Vein endothelial cell (primary cell): ENCODE measurements around the gene METTL27. TPM values are rescaled to one million over a fixed set of nuclear protein-coding genes. Genes with fewer than 3 reads are reported as not detected.

Experiments
- total RNA-seq: library from RNA; depleted of rRNA; stranded (reverse); fragments of >200 nt; gene quantifications from 2 replicates; pipeline ENCODE4 v1.2.3, GENCODE V29; 2012

Gene METTL27, protein sequence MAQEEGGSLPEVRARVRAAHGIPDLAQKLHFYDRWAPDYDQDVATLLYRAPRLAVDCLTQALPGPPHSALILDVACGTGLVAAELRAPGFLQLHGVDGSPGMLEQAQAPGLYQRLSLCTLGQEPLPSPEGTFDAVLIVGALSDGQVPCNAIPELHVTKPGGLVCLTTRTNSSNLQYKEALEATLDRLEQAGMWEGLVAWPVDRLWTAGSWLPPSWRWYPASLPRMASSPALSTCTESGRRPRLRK
- 0.98 TPM in 1 of 2 replicates, not detected in the other for total RNA-seq

DNA sequence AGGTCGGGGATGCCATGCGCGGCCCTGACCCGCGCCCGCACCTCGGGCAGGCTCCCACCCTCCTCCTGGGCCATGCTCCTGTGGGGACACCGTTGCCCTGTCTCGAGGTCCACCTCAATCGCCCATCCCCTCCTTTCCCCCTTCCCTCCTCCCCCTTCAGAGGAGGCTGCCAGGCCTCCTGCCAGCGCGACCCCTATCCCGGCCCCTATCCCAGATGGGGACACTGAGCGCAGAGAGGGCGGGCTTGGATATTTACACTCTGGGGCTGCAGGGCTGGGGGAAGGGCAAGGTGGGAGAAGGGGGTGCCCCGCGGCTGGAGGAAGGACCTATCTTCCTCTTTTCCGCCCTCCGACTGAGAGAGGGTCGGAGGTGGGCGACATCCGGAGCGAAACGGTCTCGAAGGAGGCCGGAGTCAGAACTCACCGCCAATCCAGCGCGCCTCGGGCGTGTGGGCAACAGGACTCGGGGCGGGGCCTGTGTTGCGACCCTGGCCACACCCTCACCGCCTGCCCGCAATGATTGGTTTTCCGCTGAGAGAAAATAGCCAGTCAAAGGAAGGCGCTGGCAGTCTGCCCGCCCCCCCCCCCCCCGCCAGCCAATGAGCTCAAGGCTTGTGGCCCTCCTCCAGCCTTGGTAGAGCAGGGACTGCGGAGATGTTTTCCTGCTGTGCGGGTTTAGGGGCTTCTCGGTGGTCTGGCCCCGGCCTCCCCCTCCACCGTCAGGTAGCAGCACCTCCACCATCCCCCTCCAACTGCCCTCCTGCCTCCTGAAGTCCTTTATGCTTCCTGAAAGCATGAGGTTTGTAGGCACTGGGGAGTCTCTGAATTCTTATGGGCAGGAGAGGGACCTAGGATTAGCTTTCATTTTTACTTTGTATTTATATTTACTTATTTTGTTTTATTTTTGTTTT, at the start of gene METTL27:
Gene METTL27, minus strand, starts transcription at position 450 of the 910 bp plus-strand sequence. Its CDS starts 376 bp downstream, at position 74.

DNA sequence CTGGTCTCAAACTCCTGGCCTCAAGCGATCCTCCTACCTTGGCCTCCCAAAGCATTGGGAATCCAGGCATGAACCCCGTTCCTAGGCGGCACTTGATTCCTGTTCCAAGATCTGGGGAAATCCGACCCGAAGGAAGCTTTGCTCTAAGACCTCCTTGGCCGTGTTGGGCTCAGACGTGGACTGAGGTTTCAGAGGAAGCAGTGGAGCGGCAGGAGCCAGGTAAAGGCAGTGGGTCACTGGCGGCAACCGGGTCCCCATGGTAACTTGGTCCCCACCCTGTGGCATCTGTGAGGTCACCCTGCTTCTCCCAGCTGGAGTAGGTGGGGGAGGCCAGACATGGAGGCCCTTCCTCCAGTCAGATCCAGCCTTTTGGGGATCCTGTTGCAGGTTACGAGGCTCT, 18.5 kb upstream of the METTL27 start, which contains the start of gene TMEM270:
Gene TMEM270, plus strand, starts transcription at position 301 of the 400 bp plus-strand sequence. Its CDS starts 36 bp downstream, at position 337.

DNA sequence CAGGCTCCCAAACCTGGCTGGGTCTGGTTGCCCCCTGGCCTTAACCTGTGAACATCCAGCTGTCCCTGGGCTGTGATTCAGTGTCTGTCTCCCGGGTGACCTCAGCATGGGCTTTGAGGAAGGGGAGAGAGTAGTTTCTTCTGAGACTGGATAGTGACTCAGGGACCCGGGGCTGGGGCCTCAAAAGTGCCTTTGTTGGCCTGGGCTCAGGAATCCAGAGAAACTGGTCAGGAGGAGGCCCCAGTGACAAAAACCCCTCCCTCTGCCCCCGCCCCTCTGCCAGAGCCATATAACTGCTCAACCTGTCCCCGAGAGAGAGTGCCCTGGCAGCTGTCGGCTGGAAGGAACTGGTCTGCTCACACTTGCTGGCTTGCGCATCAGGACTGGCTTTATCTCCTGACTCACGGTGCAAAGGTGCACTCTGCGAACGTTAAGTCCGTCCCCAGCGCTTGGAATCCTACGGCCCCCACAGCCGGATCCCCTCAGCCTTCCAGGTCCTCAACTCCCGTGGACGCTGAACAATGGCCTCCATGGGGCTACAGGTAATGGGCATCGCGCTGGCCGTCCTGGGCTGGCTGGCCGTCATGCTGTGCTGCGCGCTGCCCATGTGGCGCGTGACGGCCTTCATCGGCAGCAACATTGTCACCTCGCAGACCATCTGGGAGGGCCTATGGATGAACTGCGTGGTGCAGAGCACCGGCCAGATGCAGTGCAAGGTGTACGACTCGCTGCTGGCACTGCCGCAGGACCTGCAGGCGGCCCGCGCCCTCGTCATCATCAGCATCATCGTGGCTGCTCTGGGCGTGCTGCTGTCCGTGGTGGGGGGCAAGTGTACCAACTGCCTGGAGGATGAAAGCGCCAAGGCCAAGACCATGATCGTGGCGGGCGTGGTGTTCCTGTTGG, 11.4 kb downstream of the METTL27 start, which contains the start of gene CLDN4:
Gene CLDN4, plus strand, starts transcription at position 316 of the 903 bp plus-strand sequence. Its CDS starts 206 bp downstream, at position 522.

Other genes with a start within 250 kb of the METTL27 start
- gene MLXIPL, start 218.0 kb downstream of the METTL27 start, total RNA-seq = not detected in 2 replicates
- gene VPS37D, start 174.7 kb downstream of the METTL27 start, total RNA-seq = 2.5 and 3.9 TPM in 2 replicates
- 2.6 and 3.0 TPM in 2 replicates for gene DNAJC30, start 159.1 kb downstream of the METTL27 start, total RNA-seq
- 34.0 and 35.4 TPM in 2 replicates for gene BUD23, start 158.9 kb downstream of the METTL27 start, total RNA-seq
- 14.0 and 17.9 TPM in 2 replicates for gene STX1A, start 122.8 kb downstream of the METTL27 start, total RNA-seq
- gene ABHD11, start 103.7 kb downstream of the METTL27 start, total RNA-seq = 8.5 and 8.8 TPM in 2 replicates
- gene CLDN3, start 72.2 kb downstream of the METTL27 start, total RNA-seq = 0.98 TPM in 1 of 2 replicates, not detected in the other
- gene CLDN4, start 11.5 kb downstream of the METTL27 start, total RNA-seq = under 0.01 TPM in 2 replicates
- gene TMEM270, start 18.6 kb upstream of the METTL27 start, total RNA-seq = not detected in 2 replicates
- 0.29 and 22.5 TPM in 2 replicates for gene ELN, start 185.7 kb upstream of the METTL27 start, total RNA-seq
- 39.1 and 48.3 TPM in 2 replicates for gene LIMK1, start 241.3 kb upstream of the METTL27 start, total RNA-seq